Measurements from ENCODE around the gene SLC17A8. TPM values are rescaled to one million over a fixed set of nuclear protein-coding genes. Genes with fewer than 3 reads are reported as not detected.

Gene SLC17A8
- total RNA-seq, 4 donors from 2014 or later: not detected

GRCh38 chr12:100453951-100454350 is 97.1 kb downstream of the SLC17A8 start:
- no peak for DNase-seq
- Histone ChIP-seq H3K9me3 (no peaks in the 10 kb centered on the region), H3K27me3 (no peaks in the 10 kb centered on the region), H3K4me3 (no peak overlapping the region), H3K27ac (no peak overlapping the region), H3K36me3 (no peaks in the 10 kb centered on the region), H3K4me1 (peaks cover 0 to 12% (median 0%) of the 10 kb centered on the region in 3 donors)
- TF ChIP-seq POLR2A (IDR thresholded peaks at IDR 0.05) (no peak), CTCF (IDR thresholded peaks at IDR 0.05) (no peak)
- WGBS, 2 donors: 31 to 44% methylated on average over 3 of the region's 3 CpGs
- intact Hi-C loops (cut with DNase I): no loop called here

- no peak overlapping the region for H3K4me3 ChIP-seq
- no peak overlapping the region for H3K27ac ChIP-seq
- DNase-seq: no peak
- TF ChIP-seq POLR2A (IDR thresholded peaks at IDR 0.05): no peak
- no peak for TF ChIP-seq CTCF (IDR thresholded peaks at IDR 0.05)
- WGBS, 2 donors: 68 to 79% methylated on average over 3 of the region's 3 CpGs
- peaks cover 0 to 12% (median 0%) of the 10 kb centered on the region in 3 donors for H3K4me1 ChIP-seq
- no peaks in the 10 kb centered on the region for H3K27me3 ChIP-seq
- intact Hi-C loops (cut with DNase I): no loop called here
- H3K36me3 ChIP-seq: no peaks in the 10 kb centered on the region
- no peaks in the 10 kb centered on the region for H3K9me3 ChIP-seq
These were observed 99.0 kb downstream of the SLC17A8 start for GRCh38 chr12:100455896-100456295.

- H3K27me3 ChIP-seq: no peaks in the 10 kb centered on the region
These were observed 101.3 kb downstream of the SLC17A8 start for GRCh38 chr12:100458191-100458590.

GRCh38 chr12:100460702-100461101 is 103.8 kb downstream of the SLC17A8 start:
- H3K27ac ChIP-seq: no peak overlapping the region
- intact Hi-C loops (cut with DNase I): no loop called here
- no peak for DNase-seq
- WGBS, 2 donors: 59 to 78% methylated on average over 3 of the region's 3 CpGs
- H3K4me3 ChIP-seq: no peak overlapping the region
- no peaks in the 10 kb centered on the region for H3K4me1 ChIP-seq
- H3K27me3 ChIP-seq: no peaks in the 10 kb centered on the region
- no peaks in the 10 kb centered on the region for H3K9me3 ChIP-seq
- H3K36me3 ChIP-seq: no peaks in the 10 kb centered on the region
- no peak for TF ChIP-seq CTCF (IDR thresholded peaks at IDR 0.05)
- TF ChIP-seq POLR2A (IDR thresholded peaks at IDR 0.05): no peak

More at GRCh38 chr12:100458191-100458590, 101.3 kb downstream of the SLC17A8 start:
- intact Hi-C loops (cut with DNase I): no loop called here
- no peak for DNase-seq
- H3K4me1 ChIP-seq: peaks cover 0 to 12% (median 0%) of the 10 kb centered on the region in 3 donors
- WGBS, 2 donors: 53 to 59% methylated on average over 4 of the region's 4 CpGs
- TF ChIP-seq CTCF (IDR thresholded peaks at IDR 0.05) (no peak), POLR2A (IDR thresholded peaks at IDR 0.05) (no peak)
- H3K27ac ChIP-seq: no peak overlapping the region
- no peaks in the 10 kb centered on the region for H3K36me3 ChIP-seq
- no peaks in the 10 kb centered on the region for H3K9me3 ChIP-seq
- H3K4me3 ChIP-seq: no peak overlapping the region

- 47 to 63% methylated on average over 1 of the region's 1 CpG for WGBS, 2 donors
- TF ChIP-seq CTCF (IDR thresholded peaks at IDR 0.05) (no peak), POLR2A (IDR thresholded peaks at IDR 0.05) (no peak)
- Histone ChIP-seq H3K36me3 (no peaks in the 10 kb centered on the region), H3K4me1 (no peaks in the 10 kb centered on the region), H3K27ac (no peak overlapping the region), H3K27me3 (no peaks in the 10 kb centered on the region), H3K9me3 (no peaks in the 10 kb centered on the region), H3K4me3 (no peak overlapping the region)
- no peak for DNase-seq
- intact Hi-C loops (cut with DNase I): no loop called here
These were observed 104.6 kb downstream of the SLC17A8 start for GRCh38 chr12:100461330-100461973.
